ENCODE measurements around the gene CBARP. TPM values are rescaled to one million over a fixed set of nuclear protein-coding genes. Genes with fewer than 3 reads are reported as not detected.
A peak's percentile ranks its signal among the peaks of the same experiment; 100 is the strongest.

The CBARP gene
- polyA plus RNA-seq, 3 donors: not detected

DNA sequence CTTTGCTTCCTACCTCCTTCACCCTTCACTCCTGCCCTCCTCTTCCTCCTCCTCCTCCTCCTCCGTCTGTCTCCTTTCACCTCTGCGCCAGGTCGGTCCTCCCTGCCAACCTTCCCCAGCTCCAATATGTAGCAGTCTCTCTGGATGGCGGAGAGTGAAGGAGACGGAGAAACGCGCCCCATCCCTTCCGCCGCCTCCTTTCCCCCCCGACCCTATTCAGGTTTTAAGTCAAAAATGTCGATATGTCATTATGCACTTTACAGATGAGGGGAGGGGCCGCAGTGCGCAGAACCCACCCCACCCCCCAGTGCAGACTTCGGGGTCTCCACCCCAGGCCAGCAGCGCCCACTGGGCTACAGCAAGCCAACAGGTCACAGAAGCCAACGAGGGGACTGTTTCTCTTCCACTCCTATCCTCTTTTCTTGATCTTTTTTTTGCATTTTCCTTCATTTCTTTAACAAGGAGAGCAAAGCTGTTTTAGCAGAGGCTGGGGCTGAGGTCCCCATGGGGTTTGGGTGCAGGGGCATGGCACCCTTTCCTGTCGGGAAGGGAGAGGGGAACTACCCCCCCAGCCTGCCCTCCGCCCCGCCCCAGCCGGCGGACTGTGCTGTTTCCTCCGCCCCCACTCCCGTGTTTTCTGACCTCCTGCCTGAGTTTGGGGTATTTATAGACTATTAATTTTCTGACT is 19.8 kb upstream of the CBARP start:
- H4K20me1 ChIP-seq (ENCODE audit: insufficient read depth, low read length): peaks cover 79% of the 10 kb centered on the region
- H3K9ac ChIP-seq (ENCODE audit: insufficient read depth, low read length, poor library complexity, severe bottlenecking): no peak overlapping the region
- intact Hi-C loops (cut with micrococcal nuclease): no loop called here
- H3K27me3 ChIP-seq (ENCODE audit: control insufficient read depth in 2 of 2, insufficient read depth in 2 of 2, low read length in 2 of 2): no peaks in the 10 kb centered on the region
- H3K4me1 ChIP-seq (ENCODE audit: control insufficient read depth in 1 of 2, insufficient read depth in 2 of 2, low read length in 2 of 2): peaks cover 80 to 93% of the 10 kb centered on the region in 2 donors
- H3K4me2 ChIP-seq (replicated peaks; ENCODE audit: extremely low read depth, low read length, poor library complexity, severe bottlenecking): peak overlapping the region; percentile 95
- 100% methylated on average over 1 of the region's 23 CpGs for WGBS (ENCODE audit: insufficient coverage)
- Mint-ChIP-seq H3K27ac (peak overlapping the region; percentile 40 to 97 (median 93)), H3K4me1 (peaks cover 60% of the 10 kb centered on the region), H3K4me3 (peak overlapping the region; percentile 51 to 85), H3K9me3 (peaks cover 0 to 2% (median 0%) of the 10 kb centered on the region in 7 donors), H3K27me3 (ENCODE audit: low read depth in 3 of 3) (peaks cover 2 to 8% (median 5%) of the 10 kb centered on the region in 3 donors), H3K36me3 (peaks cover 36 to 51% of the 10 kb centered on the region in 2 donors)
- TF ChIP-seq, protein P1, sequence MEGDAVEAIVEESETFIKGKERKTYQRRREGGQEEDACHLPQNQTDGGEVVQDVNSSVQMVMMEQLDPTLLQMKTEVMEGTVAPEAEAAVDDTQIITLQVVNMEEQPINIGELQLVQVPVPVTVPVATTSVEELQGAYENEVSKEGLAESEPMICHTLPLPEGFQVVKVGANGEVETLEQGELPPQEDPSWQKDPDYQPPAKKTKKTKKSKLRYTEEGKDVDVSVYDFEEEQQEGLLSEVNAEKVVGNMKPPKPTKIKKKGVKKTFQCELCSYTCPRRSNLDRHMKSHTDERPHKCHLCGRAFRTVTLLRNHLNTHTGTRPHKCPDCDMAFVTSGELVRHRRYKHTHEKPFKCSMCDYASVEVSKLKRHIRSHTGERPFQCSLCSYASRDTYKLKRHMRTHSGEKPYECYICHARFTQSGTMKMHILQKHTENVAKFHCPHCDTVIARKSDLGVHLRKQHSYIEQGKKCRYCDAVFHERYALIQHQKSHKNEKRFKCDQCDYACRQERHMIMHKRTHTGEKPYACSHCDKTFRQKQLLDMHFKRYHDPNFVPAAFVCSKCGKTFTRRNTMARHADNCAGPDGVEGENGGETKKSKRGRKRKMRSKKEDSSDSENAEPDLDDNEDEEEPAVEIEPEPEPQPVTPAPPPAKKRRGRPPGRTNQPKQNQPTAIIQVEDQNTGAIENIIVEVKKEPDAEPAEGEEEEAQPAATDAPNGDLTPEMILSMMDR (IDR thresholded peaks at IDR 0.05): no peak
- DNase-seq: no peak
- peaks cover 62% of the 10 kb centered on the region for H3K79me2 ChIP-seq (ENCODE audit: insufficient read depth, low read length)
- no peaks in the 10 kb centered on the region for H3K9me3 ChIP-seq (replicated peaks in 1 of 2; ENCODE audit: control insufficient read depth in 1 of 2, insufficient read depth in 1 of 2, low read length in 2 of 2)
- H3K36me3 ChIP-seq (replicated peaks in 1 of 2; ENCODE audit: control insufficient read depth in 1 of 2, insufficient read depth in 2 of 2, low read length in 2 of 2): peaks cover 42 to 50% of the 10 kb centered on the region in 2 donors
- H2AFZ ChIP-seq (ENCODE audit: insufficient read depth, low read depth, low read length, poor library complexity, severe bottlenecking): no peak overlapping the region
- peak overlapping the region; percentile 49 to 95 for H3K27ac ChIP-seq (ENCODE audit: low read depth in 1 of 2, low read length in 2 of 2)
- H3K4me3 ChIP-seq (replicated peaks in 1 of 3; ENCODE audit: low read depth in 2 of 3, low read length in 3 of 3): peak overlapping the region in 1 of 3 experiments; percentile 93

DNA sequence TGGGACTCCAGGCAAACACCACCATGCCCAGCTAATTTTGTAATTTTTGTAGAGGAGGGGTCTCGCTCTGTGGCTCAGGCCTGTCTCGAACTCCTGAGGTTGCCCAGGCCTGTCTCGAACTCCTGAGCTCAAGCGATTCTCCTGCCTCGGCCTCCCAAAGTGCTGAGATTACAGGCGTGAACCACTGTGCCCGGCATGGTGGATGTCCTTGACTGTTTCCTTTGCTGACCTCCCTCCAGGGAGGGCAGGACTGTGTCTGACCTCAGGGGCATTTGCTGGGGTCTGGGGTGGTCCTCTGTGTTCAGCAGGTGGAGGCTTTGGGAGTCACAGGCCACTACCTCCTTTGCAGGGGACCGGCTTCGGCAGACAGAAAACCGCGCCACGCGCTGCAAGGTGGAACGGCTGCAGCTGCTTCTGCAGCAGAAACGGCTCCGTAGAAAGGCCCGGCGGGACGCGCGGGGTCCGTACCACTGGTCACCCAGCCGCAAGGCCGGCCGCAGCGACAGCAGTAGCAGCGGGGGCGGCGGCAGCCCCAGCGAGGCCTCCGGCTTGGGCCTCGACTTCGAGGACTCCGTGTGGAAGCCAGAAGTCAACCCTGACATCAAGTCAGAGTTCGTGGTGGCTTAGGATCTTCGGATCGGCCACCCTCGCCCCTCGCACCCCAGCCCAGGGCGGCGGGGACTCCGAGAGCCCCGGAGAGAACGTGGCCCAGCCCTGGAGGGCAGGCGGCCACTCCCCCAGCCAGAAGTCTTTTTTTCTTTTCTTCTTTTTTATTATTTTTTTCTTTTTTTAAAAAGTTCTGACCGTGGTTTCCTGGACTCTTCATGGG is 19.1 kb upstream of the CBARP start:
- TF ChIP-seq, protein P1 (IDR thresholded peaks at IDR 0.05): no peak
- peak overlapping the region; percentile 95 for H3K4me2 ChIP-seq (replicated peaks; ENCODE audit: extremely low read depth, low read length, poor library complexity, severe bottlenecking)
- Mint-ChIP-seq H3K4me1 (peaks cover 55% of the 10 kb centered on the region), H3K9me3 (peaks cover 0 to 2% (median 0%) of the 10 kb centered on the region in 7 donors), H3K27ac (peak overlapping the region in 5 of 7 donors; percentile 89 to 97 (median 94)), H3K27me3 (ENCODE audit: low read depth in 3 of 3) (peaks cover 3 to 5% (median 4%) of the 10 kb centered on the region in 3 donors), H3K36me3 (peaks cover 35 to 51% of the 10 kb centered on the region in 2 donors), H3K4me3 (peak overlapping the region in 1 of 2 donors; percentile 85)
- H3K9me3 ChIP-seq (replicated peaks in 1 of 2; ENCODE audit: control insufficient read depth in 1 of 2, insufficient read depth in 1 of 2, low read length in 2 of 2): no peaks in the 10 kb centered on the region
- H4K20me1 ChIP-seq (ENCODE audit: insufficient read depth, low read length): peaks cover 84% of the 10 kb centered on the region
- no peak for DNase-seq
- peaks cover 76 to 85% of the 10 kb centered on the region in 2 donors for H3K4me1 ChIP-seq (ENCODE audit: control insufficient read depth in 1 of 2, insufficient read depth in 2 of 2, low read length in 2 of 2)
- H3K4me3 ChIP-seq (replicated peaks in 1 of 3; ENCODE audit: low read depth in 2 of 3, low read length in 3 of 3): peak overlapping the region in 1 of 3 experiments; percentile 93
- H3K27ac ChIP-seq (ENCODE audit: low read depth in 1 of 2, low read length in 2 of 2): no peak overlapping the region
- H2AFZ ChIP-seq (ENCODE audit: insufficient read depth, low read depth, low read length, poor library complexity, severe bottlenecking): no peak overlapping the region
- intact Hi-C loops (cut with micrococcal nuclease): no loop called here
- WGBS (ENCODE audit: insufficient coverage): 96% methylated on average over 32 of the region's 46 CpGs
- no peaks in the 10 kb centered on the region for H3K27me3 ChIP-seq (ENCODE audit: control insufficient read depth in 2 of 2, insufficient read depth in 2 of 2, low read length in 2 of 2)
- H3K36me3 ChIP-seq (replicated peaks in 1 of 2; ENCODE audit: control insufficient read depth in 1 of 2, insufficient read depth in 2 of 2, low read length in 2 of 2): peaks cover 42 to 50% of the 10 kb centered on the region in 2 donors
- H3K79me2 ChIP-seq (ENCODE audit: insufficient read depth, low read length): peaks cover 62% of the 10 kb centered on the region
- no peak overlapping the region for H3K9ac ChIP-seq (ENCODE audit: insufficient read depth, low read length, poor library complexity, severe bottlenecking)
